HepG2 (cell line): Measurements from ENCODE around the gene CDC42EP3. TPM values are rescaled to one million over a fixed set of nuclear protein-coding genes. Genes with fewer than 3 reads are reported as not detected.

Experiments used
- ATAC-seq: fragments of 200-7000 bp; cut with Tn5 transposase; 3 replicates; pipeline ENCODE4 v1.9.1; 2020; ENCODE audit warnings: mild to moderate bottlenecking, moderate library complexity
- BruUV-seq: library from RNA; stranded (reverse); fragments of 400-500 nt; replicated peaks from 2 replicates; lab custom pipeline; 2021; lab: Mats Ljungman, UMichigan
- CTCF ChIA-PET: fragments of 300-600 bp; formaldehyde crosslinking; extraction: SDS; loops from one replicate; lab custom pipeline; 2021; ENCODE audit warnings: low total read pairs, inconsistent platforms, low intra/inter-chr PET ratio; lab: Yijun Ruan, JAX
- POLR2A ChIA-PET: fragments of 350-600 bp; sonication (Branson Sonifier 250); formaldehyde crosslinking; loops from one replicate; lab custom pipeline; 2020; ENCODE audit warnings: antibody characterized with exemption, inconsistent platforms; lab: Yijun Ruan, JAX
- DNase-seq: peaks from one replicate; pipeline ENCODE4 v3.0.0-alpha.2; 2015; ENCODE audit warnings: low spot score
- FAIRE-seq: peaks from 3 replicates; lab custom pipeline; 2011; peaks lifted over from hg19 to GRCh38; lab: Jason Lieb, UNC
- H2AFZ ChIP-seq: one replicate; pipeline ENCODE4 v1.6.1; 2011; ENCODE audit warnings: low read length, inconsistent platforms
- H3K27ac ChIP-seq: fragments of 300-600 bp; 3 replicates; pipeline ENCODE4 v1.8.0; 2011; ENCODE audit warnings: mixed run types, mild to moderate bottlenecking, mixed read lengths, low read length, inconsistent platforms; ENCODE audit not compliant: insufficient read depth; ENCODE audit errors: extremely low read length
- H3K27me3 ChIP-seq, 2 experiments: fragments of 200-600 bp in 1 of 2; 2 replicates in 1 of 2; 3 replicates in 1 of 2; pipeline versions ENCODE4 v1.6.0 to v1.8.0; 2011; ENCODE audit warnings: low read length in 2 of 2, mild to moderate bottlenecking in 2 of 2, moderate library complexity in 2 of 2, inconsistent platforms in 1 of 2; ENCODE audit not compliant: insufficient read depth in 2 of 2, control insufficient read depth in 1 of 2
- H3K36me3 ChIP-seq, 2 experiments: fragments of 200-600 bp in 1 of 2; replicated peaks in 1 of 2; 2 replicates in 1 of 2; 3 replicates in 1 of 2; pipeline versions ENCODE4 v1.5.1 to v1.8.0; 2011; ENCODE audit warnings: low read length in 2 of 2, inconsistent platforms in 1 of 2; ENCODE audit not compliant: insufficient read depth in 2 of 2, control insufficient read depth in 1 of 2
- H3K4me1 ChIP-seq: 2 replicates; pipeline ENCODE4 v1.5.1; 2012; ENCODE audit warnings: low read length, inconsistent platforms; ENCODE audit not compliant: insufficient read depth
- H3K4me2 ChIP-seq: 2 replicates; pipeline ENCODE4 v1.6.0; 2011; ENCODE audit warnings: low read depth, low read length, inconsistent platforms
- H3K4me3 ChIP-seq, 3 experiments: fragments of 200-600 bp in 1 of 3; sonication (generic), shearing (Covaris generic) in 1 of 3; replicated peaks in 1 of 3; 2 replicates each; pipeline ENCODE4 v1.5.1; 2011 to 2016; ENCODE audit warnings: low read length in 3 of 3, inconsistent platforms in 2 of 3, low read depth in 2 of 3, mild to moderate bottlenecking in 2 of 3, control low read depth in 1 of 3, mixed read lengths in 1 of 3; ENCODE audit not compliant: insufficient read depth in 1 of 3
- H3K79me2 ChIP-seq: one replicate; pipeline ENCODE4 v1.6.1; 2011; ENCODE audit warnings: low read length, inconsistent platforms; ENCODE audit not compliant: insufficient read depth
- H3K9ac ChIP-seq: 2 replicates; pipeline ENCODE4 v1.6.0; 2011; ENCODE audit warnings: mild to moderate bottlenecking, low read depth, low read length, inconsistent platforms; ENCODE audit not compliant: insufficient read depth
- H3K9me3 ChIP-seq: 2 replicates; pipeline ENCODE4 v1.5.1; 2012; ENCODE audit warnings: mild to moderate bottlenecking, low read length
- H4K20me1 ChIP-seq: 2 replicates; pipeline ENCODE4 v1.6.0; 2011; ENCODE audit warnings: inconsistent platforms, mild to moderate bottlenecking, low read length, moderate library complexity; ENCODE audit not compliant: insufficient read depth
- ARNTL ChIP-seq: sonication (generic); formaldehyde crosslinking; IDR thresholded peaks from 2 replicates; pipeline ENCODE4 v1.4.0; 2020; ENCODE audit warnings: mild to moderate bottlenecking, missing genetic modification reagents
- ATF6 ChIP-seq: sonication (generic); formaldehyde crosslinking; conservative IDR thresholded peaks from 2 replicates; pipeline ENCODE4 v1.4.0; 2020; ENCODE audit warnings: missing genetic modification reagents
- DPF2 ChIP-seq: sonication (generic); formaldehyde crosslinking; IDR thresholded peaks from 2 replicates; pipeline ENCODE4 v1.4.0; 2020; ENCODE audit warnings: mild to moderate bottlenecking, low read depth, missing genetic modification reagents, borderline replicate concordance
- E2F2 ChIP-seq: sonication (generic); formaldehyde crosslinking; IDR thresholded peaks from 2 replicates; pipeline ENCODE4 v1.4.0; 2020; ENCODE audit warnings: missing genetic modification reagents, borderline replicate concordance
- HNRNPUL1 ChIP-seq: fragments of 200-400 bp; formaldehyde crosslinking; IDR thresholded peaks from 2 replicates; pipeline ENCODE4 v1.6.1; 2017; ENCODE audit warnings: low read depth, mild to moderate bottlenecking, low read length, moderate library complexity
- MZF1 ChIP-seq: sonication (generic); formaldehyde crosslinking; IDR thresholded peaks from 2 replicates; pipeline ENCODE4 v1.8.1; 2023; ENCODE audit warnings: mild to moderate bottlenecking, missing genetic modification reagents, borderline replicate concordance
- PLSCR1 ChIP-seq: sonication (generic); formaldehyde crosslinking; IDR thresholded peaks from 2 replicates; pipeline ENCODE4 v1.5.0; 2020; ENCODE audit warnings: missing genetic modification reagents, mild to moderate bottlenecking, borderline replicate concordance
- POLR2A ChIP-seq, 2 experiments: IDR thresholded peaks; 2 replicates each; pipeline ENCODE4 v1.6.1; 2011; ENCODE audit warnings: low read depth in 2 of 2, low read length in 2 of 2, mild to moderate bottlenecking in 1 of 2, moderate library complexity in 1 of 2; ENCODE audit not compliant: insufficient read depth in 1 of 2
- REL ChIP-seq: sonication (generic); formaldehyde crosslinking; conservative IDR thresholded peaks from 2 replicates; pipeline ENCODE4 v1.8.0; 2022; ENCODE audit warnings: mild to moderate bottlenecking, missing genetic modification reagents, moderate library complexity
- TEAD2 ChIP-seq: sonication (generic); formaldehyde crosslinking; IDR thresholded peaks from 2 replicates; pipeline ENCODE4 v1.9.0; 2021; ENCODE audit warnings: missing genetic modification reagents
- WIZ ChIP-seq: sonication (generic); formaldehyde crosslinking; IDR thresholded peaks from 2 replicates; pipeline ENCODE4 v1.5.1; 2020; ENCODE audit warnings: mild to moderate bottlenecking, missing genetic modification reagents
- ZBTB33 ChIP-seq: sonication (generic); formaldehyde crosslinking; IDR thresholded peaks from 2 replicates; pipeline ENCODE4 v1.4.0; 2020; ENCODE audit warnings: missing genetic modification reagents
- ZBTB44 ChIP-seq: sonication (generic); formaldehyde crosslinking; IDR thresholded peaks from 2 replicates; pipeline ENCODE4 v1.4.0; 2020; ENCODE audit warnings: missing genetic modification reagents
- ZFP1 ChIP-seq: IDR thresholded peaks from 2 replicates; pipeline ENCODE4 v1.6.1; 2016
- ZNF629 ChIP-seq: sonication (generic); formaldehyde crosslinking; conservative IDR thresholded peaks from 2 replicates; pipeline ENCODE4 v1.5.0; 2020; ENCODE audit warnings: missing genetic modification reagents
- WGBS: methylation state at CpG from one replicate; pipeline ENCODE4 v1.1.6; 2017; ENCODE audit warnings: low lambda C conversion rate; 5-methylcytosine and 5-hydroxymethylcytosine counted together
- in situ Hi-C: cut with HindIII; loops from 2 replicates; pipeline ENCODE4 v1.10.0; 2017; ENCODE audit warnings: low pct_unique_long_range_greater_than_20kb; ENCODE audit not compliant: extremely low pct_ligation_motif_present
- intact Hi-C: fragments of 100-400 bp; cut with micrococcal nuclease; formaldehyde crosslinking; loops from one replicate; pipeline ENCODE4 v1.10.0; 2022; ENCODE audit not compliant: unreplicated experiment
- polyA plus RNA-seq, 8 experiments: library from polyadenylated mRNA; depleted of rRNA in 3 of 8; stranded (reverse) in 7 of 8; unstranded in 1 of 8; fragments of >200 nt; fragmentation: Illumina TruSeq in 4 of 8; extraction: Trizol in 4 of 8; gene quantifications; 2 replicates each; pipeline versions ENCODE4 v1.2.1 to v1.2.3, GENCODE V29; 2011 to 2016; ENCODE audit warnings: low read depth in 4 of 8, missing spikeins in 1 of 8, mixed read lengths in 1 of 8; ENCODE audit not compliant: insufficient read depth in 1 of 8
- total RNA-seq, 5 experiments: library from RNA; depleted of rRNA; stranded (reverse); fragments of >200 nt; fragmentation: Illumina TruSeq; extraction: Trizol; gene quantifications; 2 replicates each; pipeline ENCODE4 v1.2.3, GENCODE V29; 2016; ENCODE audit warnings: low read depth in 1 of 5

Gene CDC42EP3
- total and polyA plus RNA-seq, 2 of the 13 experiments (the other 11 are each of a cell fraction or from before 2014, with no cell fraction given) = 0.01 TPM; not detected in 1

GRCh38 chr2:37713258-37713700 is 41.8 kb upstream of the CDC42EP3 start (continued):
- TF ChIP-seq ZFP1 (CRISPR knock-in tag) = no peak

GRCh38 chr2:37711831-37712230 is 40.4 kb upstream of the CDC42EP3 start:
- FAIRE-seq = no peak
- no peak for DNase-seq
- BruUV-seq = no TSS peak
- TF ChIP-seq DPF2 (CRISPR knock-in tag) (no peak), MZF1 (CRISPR knock-in tag) (no peak), WIZ (CRISPR knock-in tag) (no peak), HNRNPUL1 (no peak), E2F2 (CRISPR knock-in tag) (no peak), ZBTB33 (no peak), ARNTL (CRISPR knock-in tag) (no peak), ZBTB44 (no peak), ZNF629 (CRISPR knock-in tag) (no peak), ATF6 (CRISPR knock-in tag) (no peak), REL (CRISPR knock-in tag) (no peak), TEAD2 (CRISPR knock-in tag) (no peak), POLR2A (IDR thresholded peaks at IDR 0.05; ENCODE audit: insufficient read depth in 1 of 2, low read depth in 2 of 2, low read length in 2 of 2) (no peak), PLSCR1 (CRISPR knock-in tag) (no peak)
- POLR2A ChIA-PET = no interaction called here
- CTCF ChIA-PET = no interaction called here
- no peaks in the 10 kb centered on the region for H4K20me1 ChIP-seq
- WGBS = 3% methylated on average over 2 of the region's 2 CpGs
- in situ Hi-C loops (no loop called here), intact Hi-C loops (no loop called here)
- no peaks in the 10 kb centered on the region for H3K4me1 ChIP-seq
- H3K79me2 ChIP-seq = no peaks in the 10 kb centered on the region
- H3K4me3 ChIP-seq = no peak overlapping the region
- H3K4me2 ChIP-seq = no peak overlapping the region
- no peak overlapping the region for H2AFZ ChIP-seq
- H3K27ac ChIP-seq = no peak overlapping the region
- H3K27me3 ChIP-seq = no peaks in the 10 kb centered on the region; a peak in 1 of 5 replicates
- H3K9ac ChIP-seq = no peak overlapping the region
- peaks cover 11% of the 10 kb centered on the region; the same call in 1 of the 2 replicates for H3K9me3 ChIP-seq
- H3K36me3 ChIP-seq = no peaks in the 10 kb centered on the region
- ATAC-seq = no peak
